ENCODE results near the gene GBF1. TPM values are rescaled to one million over a fixed set of nuclear protein-coding genes. Genes with fewer than 3 reads are reported as not detected.

Gene GBF1
- total RNA-seq, 6 experiments from 2014 or later: 67.2 to 83.6 (median 74.2) TPM

DNA sequence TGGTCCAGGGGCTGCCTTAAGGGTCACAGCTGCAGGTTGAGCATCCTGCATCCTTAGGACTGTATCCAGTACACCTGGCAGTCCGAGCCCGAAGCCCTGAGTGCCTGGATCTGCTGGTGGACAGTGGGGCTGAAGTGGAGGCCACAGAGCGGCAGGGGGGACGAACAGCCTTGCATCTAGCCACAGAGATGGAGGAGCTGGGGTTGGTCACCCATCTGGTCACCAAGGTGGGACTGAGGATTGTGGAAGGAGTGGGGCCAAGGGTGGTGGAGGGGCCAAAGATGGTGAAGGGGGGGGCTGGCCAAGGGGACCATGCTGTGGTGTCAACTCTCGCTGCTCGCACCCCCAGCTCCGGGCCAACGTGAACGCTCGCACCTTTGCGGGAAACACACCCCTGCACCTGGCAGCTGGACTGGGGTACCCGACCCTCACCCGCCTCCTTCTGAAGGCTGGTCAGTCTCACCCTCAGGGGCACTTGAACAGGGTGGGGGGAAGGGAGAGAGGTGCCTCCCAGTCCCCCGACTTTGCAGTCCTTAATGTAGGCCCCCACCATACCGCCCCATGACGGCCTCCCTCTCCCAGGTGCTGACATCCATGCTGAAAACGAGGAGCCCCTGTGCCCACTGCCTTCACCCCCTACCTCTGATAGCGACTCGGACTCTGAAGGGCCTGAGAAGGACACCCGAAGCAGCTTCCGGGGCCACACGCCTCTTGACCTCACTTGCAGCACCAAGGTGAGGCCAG is 155.4 kb downstream of the GBF1 start:
- Mint-ChIP-seq H3K4me3 (no peak overlapping the region), H3K27ac (no peak overlapping the region)
- TF ChIP-seq, protein P1, sequence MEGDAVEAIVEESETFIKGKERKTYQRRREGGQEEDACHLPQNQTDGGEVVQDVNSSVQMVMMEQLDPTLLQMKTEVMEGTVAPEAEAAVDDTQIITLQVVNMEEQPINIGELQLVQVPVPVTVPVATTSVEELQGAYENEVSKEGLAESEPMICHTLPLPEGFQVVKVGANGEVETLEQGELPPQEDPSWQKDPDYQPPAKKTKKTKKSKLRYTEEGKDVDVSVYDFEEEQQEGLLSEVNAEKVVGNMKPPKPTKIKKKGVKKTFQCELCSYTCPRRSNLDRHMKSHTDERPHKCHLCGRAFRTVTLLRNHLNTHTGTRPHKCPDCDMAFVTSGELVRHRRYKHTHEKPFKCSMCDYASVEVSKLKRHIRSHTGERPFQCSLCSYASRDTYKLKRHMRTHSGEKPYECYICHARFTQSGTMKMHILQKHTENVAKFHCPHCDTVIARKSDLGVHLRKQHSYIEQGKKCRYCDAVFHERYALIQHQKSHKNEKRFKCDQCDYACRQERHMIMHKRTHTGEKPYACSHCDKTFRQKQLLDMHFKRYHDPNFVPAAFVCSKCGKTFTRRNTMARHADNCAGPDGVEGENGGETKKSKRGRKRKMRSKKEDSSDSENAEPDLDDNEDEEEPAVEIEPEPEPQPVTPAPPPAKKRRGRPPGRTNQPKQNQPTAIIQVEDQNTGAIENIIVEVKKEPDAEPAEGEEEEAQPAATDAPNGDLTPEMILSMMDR (IDR thresholded peaks at IDR 0.05): no peak

DNA sequence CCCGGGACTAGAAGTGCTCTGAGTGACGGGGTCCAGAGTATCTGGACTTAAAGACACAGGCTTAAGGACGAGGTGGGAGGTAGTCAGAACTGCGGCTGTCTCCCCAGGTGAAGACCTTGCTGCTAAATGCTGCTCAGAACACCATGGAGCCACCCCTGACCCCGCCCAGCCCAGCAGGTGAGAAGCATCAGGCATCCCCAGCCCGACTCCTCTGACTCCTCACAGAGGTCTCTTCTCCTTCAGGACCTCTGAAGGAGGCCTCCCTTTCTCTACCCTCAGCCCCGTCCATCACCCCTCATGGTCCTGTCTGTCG is 156.0 kb downstream of the GBF1 start:
- H3K27ac Mint-ChIP-seq: no peak overlapping the region
- no peaks in the 10 kb centered on the region for H3K9me3 Mint-ChIP-seq
- H3K4me3 Mint-ChIP-seq: no peak overlapping the region
- H3K4me1 Mint-ChIP-seq (ENCODE audit: low read depth): peaks cover 30% of the 10 kb centered on the region
- peaks cover 9% of the 10 kb centered on the region for H3K27me3 Mint-ChIP-seq (ENCODE audit: insufficient read depth)
- TF ChIP-seq, protein P1 (IDR thresholded peaks at IDR 0.05): no peak
- no peaks in the 10 kb centered on the region for H3K36me3 Mint-ChIP-seq (ENCODE audit: low read depth)
- no peak for DNase-seq

More for the DNA sequence above, 155.4 kb downstream of the GBF1 start:
- Mint-ChIP-seq H3K27me3 (ENCODE audit: insufficient read depth) (peaks cover 5% of the 10 kb centered on the region), H3K36me3 (ENCODE audit: low read depth) (no peaks in the 10 kb centered on the region), H3K9me3 (no peaks in the 10 kb centered on the region), H3K4me1 (ENCODE audit: low read depth) (peaks cover 34% of the 10 kb centered on the region)
- DNase-seq: no peak

DNA sequence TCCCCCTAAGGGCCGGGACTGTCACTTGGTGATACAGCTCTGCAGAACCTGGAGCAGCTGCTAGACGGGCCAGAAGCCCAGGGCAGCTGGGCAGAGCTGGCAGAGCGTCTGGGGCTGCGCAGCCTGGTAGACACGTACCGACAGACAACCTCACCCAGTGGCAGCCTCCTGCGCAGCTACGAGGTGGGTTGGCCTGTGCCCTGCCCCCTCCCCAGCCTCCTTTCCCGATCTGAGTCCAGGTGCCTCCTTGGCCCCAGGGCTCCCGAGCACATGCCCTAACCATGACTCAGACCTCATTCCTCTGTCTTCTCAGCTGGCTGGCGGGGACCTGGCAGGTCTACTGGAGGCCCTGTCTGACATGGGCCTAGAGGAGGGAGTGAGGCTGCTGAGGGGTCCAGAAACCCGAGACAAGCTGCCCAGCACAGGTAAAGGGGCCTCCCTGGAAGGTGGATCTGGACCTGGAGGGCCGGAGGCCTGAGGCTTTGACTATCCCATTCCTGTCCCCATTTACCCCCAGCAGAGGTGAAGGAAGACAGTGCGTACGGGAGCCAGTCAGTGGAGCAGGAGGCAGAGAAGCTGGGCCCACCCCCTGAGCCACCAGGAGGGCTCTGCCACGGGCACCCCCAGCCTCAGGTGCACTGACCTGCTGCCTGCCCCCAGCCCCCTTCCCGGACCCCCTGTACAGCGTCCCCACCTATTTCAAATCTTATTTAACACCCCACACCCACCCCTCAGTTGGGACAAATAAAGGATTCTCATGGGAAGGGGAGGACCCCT is 156.6 kb downstream of the GBF1 start:
- Mint-ChIP-seq H3K4me1 (ENCODE audit: low read depth) (peaks cover 25% of the 10 kb centered on the region), H3K36me3 (ENCODE audit: low read depth) (no peaks in the 10 kb centered on the region), H3K9me3 (no peaks in the 10 kb centered on the region), H3K4me3 (no peak overlapping the region), H3K27me3 (ENCODE audit: insufficient read depth) (peaks cover 12% of the 10 kb centered on the region), H3K27ac (no peak overlapping the region)
- DNase-seq: peak; percentile 45
- TF ChIP-seq, protein P1 (IDR thresholded peaks at IDR 0.05): no peak

DNA sequence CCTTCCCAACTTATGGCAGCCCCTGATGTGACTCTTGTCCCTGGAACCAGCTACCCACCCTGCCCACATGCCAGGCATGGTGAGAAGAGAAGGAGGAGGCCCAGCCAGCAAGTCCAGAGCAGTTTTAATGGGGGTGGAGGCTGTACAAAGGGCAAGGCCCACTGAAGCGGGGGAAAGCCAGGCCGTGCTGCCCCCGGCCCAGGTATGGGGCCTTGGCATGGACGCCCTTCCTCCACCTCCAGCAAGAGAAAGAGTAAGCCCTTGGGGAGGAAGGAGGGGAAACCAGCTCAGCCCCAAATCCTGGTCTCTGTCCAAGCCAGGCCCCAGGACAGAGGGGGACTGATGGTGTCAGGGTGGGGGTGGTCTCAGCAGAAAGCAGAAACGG is 157.2 kb downstream of the GBF1 start:
- no peaks in the 10 kb centered on the region for H3K36me3 Mint-ChIP-seq (ENCODE audit: low read depth)
- peaks cover 17% of the 10 kb centered on the region for H3K27me3 Mint-ChIP-seq (ENCODE audit: insufficient read depth)
- H3K9me3 Mint-ChIP-seq: no peaks in the 10 kb centered on the region
- H3K4me1 Mint-ChIP-seq (ENCODE audit: low read depth): peaks cover 24% of the 10 kb centered on the region
- no peak for DNase-seq
- TF ChIP-seq, protein P1 (IDR thresholded peaks at IDR 0.05): no peak
- H3K4me3 Mint-ChIP-seq: no peak overlapping the region
- no peak overlapping the region for H3K27ac Mint-ChIP-seq

DNA sequence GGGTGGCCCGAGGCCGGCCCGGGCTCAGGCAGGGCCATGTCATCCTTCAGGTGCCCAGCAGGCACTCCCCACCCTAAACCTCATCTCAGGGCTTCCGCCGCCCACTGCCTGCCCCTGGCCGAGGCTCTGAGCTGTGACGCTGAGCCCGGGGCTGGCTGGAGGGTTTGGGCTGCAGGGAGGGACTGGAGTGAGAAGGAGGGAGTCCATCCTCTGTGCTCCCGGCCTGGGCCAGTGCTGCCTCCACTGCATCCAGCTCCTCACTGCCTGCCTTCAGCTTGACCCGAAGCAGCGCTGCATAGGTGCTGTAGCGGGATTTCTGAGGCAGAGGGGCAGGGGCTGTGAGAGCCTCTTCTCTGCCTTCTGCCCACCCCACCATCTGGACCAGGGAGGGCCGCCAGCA is 157.8 kb downstream of the GBF1 start:
- H3K36me3 Mint-ChIP-seq (ENCODE audit: low read depth): no peaks in the 10 kb centered on the region; the same call in 1 of the 2 replicates
- H3K27ac Mint-ChIP-seq: no peak overlapping the region
- H3K4me3 Mint-ChIP-seq: no peak overlapping the region

More for the DNA sequence above, 157.8 kb downstream of the GBF1 start:
- Mint-ChIP-seq H3K9me3 (no peaks in the 10 kb centered on the region), H3K27me3 (ENCODE audit: insufficient read depth) (peaks cover 20% of the 10 kb centered on the region), H3K4me1 (ENCODE audit: low read depth) (peaks cover 24% of the 10 kb centered on the region)
- DNase-seq: no peak
- TF ChIP-seq, protein P1 (IDR thresholded peaks at IDR 0.05): no peak

All from HFFc6 (cell line).